ENCODE data around the gene THRA. TPM values are rescaled to one million over a fixed set of nuclear protein-coding genes. Genes with fewer than 3 reads are reported as not detected.
A peak's percentile ranks its signal among the peaks of the same experiment; 100 is the strongest.

The THRA gene
- total and polyA plus RNA-seq, 9 of the 15 experiments (the other 6 are each of a cell fraction or from before 2014, with no cell fraction given) = 0.34 to 23.4 (median 12.7) TPM

DNA sequence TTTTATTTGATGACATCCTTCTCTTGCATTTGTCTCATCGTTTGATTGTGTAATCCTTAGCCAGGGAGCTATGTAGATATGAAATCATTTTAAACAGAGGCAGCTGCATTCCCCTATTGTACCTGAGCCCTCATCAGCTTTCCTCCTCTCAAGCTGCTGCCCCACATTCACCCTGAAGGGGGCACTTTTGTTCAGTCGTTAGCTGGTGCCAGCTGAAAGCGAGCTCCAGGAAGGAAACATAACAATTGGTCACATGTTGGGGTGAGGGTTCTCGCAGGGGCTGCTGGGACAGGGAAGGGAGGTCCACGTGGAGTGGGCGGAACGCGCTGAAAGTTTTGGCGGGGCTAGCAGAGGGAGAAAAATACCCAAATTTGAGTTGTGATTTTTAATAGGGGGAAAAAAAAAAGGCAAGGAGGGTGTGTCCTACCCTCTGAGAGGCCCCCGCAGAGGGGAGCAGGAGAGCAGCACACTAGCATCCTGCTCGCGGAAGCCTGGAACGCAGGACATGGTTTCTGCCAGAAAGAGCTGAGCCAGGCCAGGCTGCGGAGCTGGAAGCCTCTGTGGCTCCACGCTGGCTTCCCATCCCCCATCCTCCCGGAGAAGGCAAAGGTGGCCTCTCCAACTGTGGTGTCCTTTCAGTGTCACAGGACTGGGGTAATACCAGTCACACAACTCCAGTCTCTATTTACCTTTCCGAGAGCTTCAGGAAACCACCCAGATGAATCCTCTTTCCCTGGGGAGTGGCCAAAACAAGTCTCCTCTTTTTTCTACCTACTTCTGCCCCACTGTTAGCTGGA lies 50.5 kb downstream of the THRA start (continued):
- TF ChIP-seq, protein P1, sequence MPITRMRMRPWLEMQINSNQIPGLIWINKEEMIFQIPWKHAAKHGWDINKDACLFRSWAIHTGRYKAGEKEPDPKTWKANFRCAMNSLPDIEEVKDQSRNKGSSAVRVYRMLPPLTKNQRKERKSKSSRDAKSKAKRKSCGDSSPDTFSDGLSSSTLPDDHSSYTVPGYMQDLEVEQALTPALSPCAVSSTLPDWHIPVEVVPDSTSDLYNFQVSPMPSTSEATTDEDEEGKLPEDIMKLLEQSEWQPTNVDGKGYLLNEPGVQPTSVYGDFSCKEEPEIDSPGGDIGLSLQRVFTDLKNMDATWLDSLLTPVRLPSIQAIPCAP (CRISPR knock-in tag; IDR thresholded peaks at IDR 0.05; ENCODE audit: borderline replicate concordance) = no peak
- no peak for TF ChIP-seq ZNF263 (CRISPR knock-in tag; IDR thresholded peaks at IDR 0.05; ENCODE audit: borderline replicate concordance)
- TF ChIP-seq XRCC3 (IDR thresholded peaks at IDR 0.05) = no peak
- no peak for TF ChIP-seq GTF2A2 (tag; IDR thresholded peaks at IDR 0.05)
- TF ChIP-seq TBP (optimal IDR thresholded peaks at IDR 0.05; ENCODE audit: low read depth, low read length) = peak; percentile 70
- no peak for TF ChIP-seq SAFB2 (IDR thresholded peaks at IDR 0.05; ENCODE audit: borderline replicate concordance, low read depth, low read length, severe bottlenecking)
- TF ChIP-seq ZNF764 (CRISPR knock-in tag; IDR thresholded peaks at IDR 0.05; ENCODE audit: low read depth) = no peak
- TF ChIP-seq MBD2 (IDR thresholded peaks at IDR 0.05; ENCODE audit: borderline replicate concordance, low read depth) = no peak
- no peak for TF ChIP-seq ZKSCAN8 (CRISPR knock-in tag; IDR thresholded peaks at IDR 0.05)
- TF ChIP-seq, protein P2, sequence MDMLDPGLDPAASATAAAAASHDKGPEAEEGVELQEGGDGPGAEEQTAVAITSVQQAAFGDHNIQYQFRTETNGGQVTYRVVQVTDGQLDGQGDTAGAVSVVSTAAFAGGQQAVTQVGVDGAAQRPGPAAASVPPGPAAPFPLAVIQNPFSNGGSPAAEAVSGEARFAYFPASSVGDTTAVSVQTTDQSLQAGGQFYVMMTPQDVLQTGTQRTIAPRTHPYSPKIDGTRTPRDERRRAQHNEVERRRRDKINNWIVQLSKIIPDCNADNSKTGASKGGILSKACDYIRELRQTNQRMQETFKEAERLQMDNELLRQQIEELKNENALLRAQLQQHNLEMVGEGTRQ (CRISPR knock-in tag; IDR thresholded peaks at IDR 0.05) = peak; percentile 97
- no peak for TF ChIP-seq ZBTB1 (CRISPR knock-in tag; IDR thresholded peaks at IDR 0.05; ENCODE audit: borderline replicate concordance, low read depth)
- TF ChIP-seq, protein P3, sequence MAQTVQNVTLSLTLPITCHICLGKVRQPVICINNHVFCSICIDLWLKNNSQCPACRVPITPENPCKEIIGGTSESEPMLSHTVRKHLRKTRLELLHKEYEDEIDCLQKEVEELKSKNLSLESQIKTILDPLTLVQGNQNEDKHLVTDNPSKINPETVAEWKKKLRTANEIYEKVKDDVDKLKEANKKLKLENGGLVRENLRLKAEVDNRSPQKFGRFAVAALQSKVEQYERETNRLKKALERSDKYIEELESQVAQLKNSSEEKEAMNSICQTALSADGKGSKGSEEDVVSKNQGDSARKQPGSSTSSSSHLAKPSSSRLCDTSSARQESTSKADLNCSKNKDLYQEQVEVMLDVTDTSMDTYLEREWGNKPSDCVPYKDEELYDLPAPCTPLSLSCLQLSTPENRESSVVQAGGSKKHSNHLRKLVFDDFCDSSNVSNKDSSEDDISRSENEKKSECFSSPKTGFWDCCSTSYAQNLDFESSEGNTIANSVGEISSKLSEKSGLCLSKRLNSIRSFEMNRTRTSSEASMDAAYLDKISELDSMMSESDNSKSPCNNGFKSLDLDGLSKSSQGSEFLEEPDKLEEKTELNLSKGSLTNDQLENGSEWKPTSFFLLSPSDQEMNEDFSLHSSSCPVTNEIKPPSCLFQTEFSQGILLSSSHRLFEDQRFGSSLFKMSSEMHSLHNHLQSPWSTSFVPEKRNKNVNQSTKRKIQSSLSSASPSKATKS (CRISPR knock-in tag; IDR thresholded peaks at IDR 0.05) = no peak
- TF ChIP-seq, protein P4, sequence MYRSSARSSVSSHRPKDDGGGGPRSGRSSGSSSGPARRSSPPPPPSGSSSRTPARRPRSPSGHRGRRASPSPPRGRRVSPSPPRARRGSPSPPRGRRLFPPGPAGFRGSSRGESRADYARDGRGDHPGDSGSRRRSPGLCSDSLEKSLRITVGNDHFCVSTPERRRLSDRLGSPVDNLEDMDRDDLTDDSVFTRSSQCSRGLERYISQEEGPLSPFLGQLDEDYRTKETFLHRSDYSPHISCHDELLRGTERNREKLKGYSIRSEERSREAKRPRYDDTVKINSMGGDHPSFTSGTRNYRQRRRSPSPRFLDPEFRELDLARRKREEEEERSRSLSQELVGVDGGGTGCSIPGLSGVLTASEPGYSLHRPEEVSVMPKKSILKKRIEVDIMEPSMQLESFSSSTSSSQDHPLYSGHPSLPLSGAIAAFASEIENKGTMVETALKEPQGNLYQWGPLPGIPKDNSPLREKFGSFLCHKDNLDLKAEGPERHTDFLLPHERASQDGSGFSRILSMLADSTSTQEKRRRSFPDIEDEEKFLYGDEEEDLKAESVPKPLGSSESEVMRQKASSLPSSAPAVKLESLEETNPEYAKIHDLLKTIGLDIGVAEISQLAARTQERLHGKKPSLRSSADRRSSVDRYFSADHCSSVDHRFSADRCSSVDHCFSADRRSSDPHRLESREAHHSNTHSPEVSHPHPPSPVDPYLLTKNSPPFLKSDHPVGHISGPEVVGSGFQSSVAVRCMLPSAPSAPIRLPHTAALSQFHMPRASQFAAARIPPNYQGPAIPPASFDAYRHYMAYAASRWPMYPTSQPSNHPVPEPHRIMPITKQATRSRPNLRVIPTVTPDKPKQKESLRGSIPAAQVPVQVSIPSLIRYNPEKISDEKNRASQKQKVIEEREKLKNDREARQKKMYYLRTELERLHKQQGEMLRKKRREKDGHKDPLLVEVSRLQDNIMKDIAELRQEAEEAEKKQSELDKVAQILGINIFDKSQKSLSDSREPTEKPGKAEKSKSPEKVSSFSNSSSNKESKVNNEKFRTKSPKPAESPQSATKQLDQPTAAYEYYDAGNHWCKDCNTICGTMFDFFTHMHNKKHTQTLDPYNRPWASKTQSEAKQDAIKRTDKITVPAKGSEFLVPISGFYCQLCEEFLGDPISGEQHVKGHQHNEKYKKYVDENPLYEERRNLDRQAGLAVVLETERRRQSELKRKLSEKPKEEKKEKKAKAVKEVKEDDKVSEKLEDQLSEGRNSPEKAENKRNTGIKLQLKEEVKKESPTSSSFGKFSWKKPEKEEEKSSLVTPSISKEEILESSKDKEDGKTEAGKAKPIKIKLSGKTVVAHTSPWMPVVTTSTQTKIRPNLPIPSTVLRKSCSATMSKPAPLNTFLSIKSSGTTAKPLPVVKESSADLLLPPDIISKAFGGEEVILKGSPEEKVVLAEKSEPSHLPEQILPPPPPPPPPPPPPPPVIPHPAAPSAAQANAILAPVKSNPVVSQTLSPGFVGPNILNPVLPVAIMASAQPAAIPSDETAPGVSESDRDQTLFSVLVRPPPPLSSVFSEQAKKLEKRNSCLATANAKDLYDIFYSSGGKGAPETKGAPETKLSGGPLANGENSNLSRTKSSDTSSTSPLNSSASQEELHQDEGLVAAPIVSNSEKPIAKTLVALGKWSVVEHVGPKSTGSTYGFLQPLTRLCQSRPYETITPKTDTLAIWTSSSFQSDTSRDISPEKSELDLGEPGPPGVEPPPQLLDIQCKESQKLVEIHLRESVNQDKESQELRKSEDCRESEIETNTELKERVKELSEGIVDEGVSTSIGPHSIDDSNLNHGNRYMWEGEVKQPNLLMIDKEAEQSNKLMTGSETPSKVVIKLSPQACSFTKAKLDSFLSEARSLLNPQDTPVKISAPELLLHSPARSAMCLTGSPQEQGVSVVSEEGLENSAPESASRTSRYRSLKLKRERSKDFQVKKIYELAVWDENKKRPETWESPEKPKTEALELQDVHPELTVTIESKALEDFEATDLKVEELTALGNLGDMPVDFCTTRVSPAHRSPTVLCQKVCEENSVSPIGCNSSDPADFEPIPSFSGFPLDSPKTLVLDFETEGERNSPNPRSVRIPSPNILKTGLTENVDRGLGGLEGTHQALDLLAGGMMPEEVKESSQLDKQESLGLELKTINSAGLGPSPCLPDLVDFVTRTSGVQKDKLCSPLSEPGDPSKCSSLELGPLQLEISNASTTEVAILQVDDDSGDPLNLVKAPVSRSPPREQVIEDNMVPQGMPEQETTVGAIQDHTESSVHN (IDR thresholded peaks at IDR 0.05; ENCODE audit: borderline replicate concordance in 1 of 2, low read depth in 1 of 2) = no peak
- TF ChIP-seq RHOXF2B (CRISPR knock-in tag; conservative IDR thresholded peaks at IDR 0.05) = no peak
- no peak for TF ChIP-seq ZNF12 (CRISPR knock-in tag; IDR thresholded peaks at IDR 0.05)

Measured in K562 (cell line).